DOHH2 (cell line): ENCODE measurements around the gene SV2C.
"Not testable (repeated sequence)": the region's sequence is repeated elsewhere in the genome, so short reads cannot be mapped to it uniquely, and the experiment has no call there.

Experiments used
- H3F3A ChIP-seq: fragments of 200-600 bp; sonication (generic), shearing (Covaris generic); 2 replicates; pipeline ENCODE4 v1.6.0; 2016; ENCODE audit warnings: antibody characterized with exemption, mild to moderate bottlenecking; ENCODE audit not compliant: control insufficient read depth, insufficient read depth
- H3K27ac ChIP-seq: fragments of 200-600 bp; sonication (generic); 2 replicates; pipeline ENCODE4 v1.5.1; 2014; ENCODE audit warnings: low read depth, mild to moderate bottlenecking, low read length, moderate library complexity
- H3K27me3 ChIP-seq: fragments of 200-600 bp; sonication (generic); 2 replicates; pipeline ENCODE4 v1.6.1; 2014; ENCODE audit warnings: mild to moderate bottlenecking, low read length, mixed read lengths; ENCODE audit not compliant: control insufficient read depth
- H3K36me3 ChIP-seq: fragments of 200-600 bp; sonication (generic); 2 replicates; pipeline ENCODE4 v1.6.1; 2014; ENCODE audit warnings: mild to moderate bottlenecking, low read length, moderate library complexity, mixed read lengths; ENCODE audit not compliant: control insufficient read depth
- H3K4me1 ChIP-seq: fragments of 200-600 bp; sonication (generic); 2 replicates; pipeline ENCODE4 v1.6.1; 2014; ENCODE audit warnings: mild to moderate bottlenecking, low read length, mixed read lengths; ENCODE audit not compliant: control insufficient read depth
- H3K4me2 ChIP-seq: fragments of 200-600 bp; sonication (generic); 2 replicates; pipeline ENCODE4 v1.6.0; 2014; ENCODE audit warnings: mild to moderate bottlenecking, low read length, moderate library complexity
- H3K4me3 ChIP-seq: fragments of 200-600 bp; sonication (generic); 2 replicates; pipeline ENCODE4 v1.5.1; 2014; ENCODE audit warnings: mild to moderate bottlenecking, low read length, mixed read lengths
- H3K79me2 ChIP-seq: fragments of 200-600 bp; sonication (generic); 2 replicates; pipeline ENCODE4 v1.6.1; 2014; ENCODE audit warnings: mild to moderate bottlenecking, low read length, mixed read lengths; ENCODE audit not compliant: control insufficient read depth
- H3K9me2 ChIP-seq: fragments of 200-600 bp; sonication (generic); replicated peaks from 2 replicates; pipeline ENCODE4 v1.6.1; 2014; ENCODE audit warnings: mild to moderate bottlenecking, low read length, mixed read lengths; ENCODE audit not compliant: control insufficient read depth
- H3K9me3 ChIP-seq: fragments of 200-600 bp; sonication (generic); 2 replicates; pipeline ENCODE4 v1.6.1; 2014; ENCODE audit warnings: antibody characterized with exemption, low read length, mixed read lengths; ENCODE audit not compliant: control insufficient read depth, insufficient read depth
- H4K20me1 ChIP-seq: fragments of 200-600 bp; sonication (generic); 2 replicates; pipeline ENCODE4 v1.6.0; 2014; ENCODE audit warnings: low read depth, mild to moderate bottlenecking, antibody characterized with exemption, low read length, moderate library complexity; ENCODE audit not compliant: control insufficient read depth, insufficient read depth
- CTCF ChIP-seq: fragments of 200-600 bp; sonication (generic); IDR thresholded peaks from one replicate; pipeline ENCODE4 v1.5.1; 2014; ENCODE audit warnings: antibody characterized with exemption, mild to moderate bottlenecking, low read depth, low read length; ENCODE audit not compliant: poor library complexity, severe bottlenecking
- EZH2phosphoT487 ChIP-seq: fragments of 200-600 bp; sonication (generic); IDR thresholded peaks from 2 replicates; pipeline ENCODE4 v1.6.1; 2017; ENCODE audit warnings: borderline replicate concordance, mild to moderate bottlenecking, antibody characterized with exemption, low read length, moderate library complexity, mixed read lengths

The SV2C gene

GRCh38 chr5:76234665-76235064, 151.5 kb downstream of the SV2C start:
- no peaks in the 10 kb centered on the region for H3K36me3 ChIP-seq
- H3K9me3 ChIP-seq = no peaks in the 10 kb centered on the region
- H3K9me2 ChIP-seq = no peaks in the 10 kb centered on the region
- H3K27ac ChIP-seq = no peak overlapping the region
- TF ChIP-seq CTCF (no peak), EZH2phosphoT487 (no peak)
- no peaks in the 10 kb centered on the region for H4K20me1 ChIP-seq
- H3K79me2 ChIP-seq = no peaks in the 10 kb centered on the region
- no peaks in the 10 kb centered on the region for H3K4me1 ChIP-seq
- peaks cover 7% of the 10 kb centered on the region; the same call in 1 of the 2 replicates for H3K27me3 ChIP-seq
- no peaks in the 10 kb centered on the region for H3F3A ChIP-seq
- H3K4me3 ChIP-seq = no peak overlapping the region
- H3K4me2 ChIP-seq = no peak overlapping the region

DNA sequence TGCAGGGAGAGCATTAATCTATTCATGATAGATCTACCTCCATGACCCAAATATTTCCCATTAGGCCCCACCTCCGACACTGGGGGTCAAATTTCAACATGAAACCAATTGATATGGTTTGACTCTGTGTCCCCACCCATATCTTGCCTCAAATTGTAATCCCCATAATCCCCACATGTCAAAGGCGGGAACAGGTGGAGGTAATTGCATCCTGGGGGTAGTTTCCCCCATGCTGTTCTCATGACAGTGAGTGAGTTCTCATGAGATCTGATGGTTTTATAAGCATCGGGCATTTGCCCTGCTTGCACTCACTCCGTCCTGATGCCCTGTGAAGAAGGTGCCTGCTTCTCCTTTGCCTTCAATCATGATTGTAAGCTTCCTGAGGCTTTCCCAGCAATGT, 153.5 kb downstream of the SV2C start:
- Histone ChIP-seq H3F3A (no peaks in the 10 kb centered on the region), H3K9me2 (no peaks in the 10 kb centered on the region), H3K36me3 (no peaks in the 10 kb centered on the region), H3K4me1 (no peaks in the 10 kb centered on the region), H3K4me3 (no peak overlapping the region), H4K20me1 (no peaks in the 10 kb centered on the region), H3K79me2 (no peaks in the 10 kb centered on the region), H3K27ac (no peak overlapping the region), H3K9me3 (no peaks in the 10 kb centered on the region), H3K27me3 (peaks cover 7% of the 10 kb centered on the region; the same call in 1 of the 2 replicates), H3K4me2 (no peak overlapping the region)
- TF ChIP-seq EZH2phosphoT487 (no peak), CTCF (no peak)

DNA sequence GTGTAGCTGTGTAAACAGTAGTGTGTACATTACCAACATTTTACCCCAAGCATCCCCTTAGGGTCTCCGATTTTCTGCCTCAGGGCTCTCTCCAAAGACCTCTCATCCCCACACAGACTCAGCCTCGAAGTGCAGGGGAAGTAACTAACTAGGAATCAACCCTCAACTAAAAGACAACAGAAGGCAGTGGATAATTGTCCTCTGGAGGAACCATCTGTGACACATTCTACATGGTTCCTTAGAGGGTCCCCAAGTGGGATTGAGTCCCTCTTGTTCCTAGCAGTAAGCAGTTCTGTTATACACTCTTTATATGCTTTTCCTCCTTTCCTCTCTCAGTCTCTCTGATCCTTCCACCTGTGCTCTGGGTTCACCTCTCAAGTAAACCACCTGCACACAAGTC, 157.2 kb downstream of the SV2C start:
- Histone ChIP-seq H3K4me3 (no peak overlapping the region), H3K4me2 (no peak overlapping the region), H3K27ac (no peak overlapping the region), H3K9me3 (no peaks in the 10 kb centered on the region), H3K79me2 (no peaks in the 10 kb centered on the region), H3K4me1 (no peaks in the 10 kb centered on the region), H3K9me2 (no peaks in the 10 kb centered on the region), H3K36me3 (no peaks in the 10 kb centered on the region), H4K20me1 (no peaks in the 10 kb centered on the region), H3K27me3 (peaks cover 7% of the 10 kb centered on the region; the same call in 1 of the 2 replicates), H3F3A (no peaks in the 10 kb centered on the region)
- TF ChIP-seq EZH2phosphoT487 (no peak), CTCF (no peak)

GRCh38 chr5:76242155-76242554, 159.0 kb downstream of the SV2C start:
- not testable (repeated sequence) for H3F3A ChIP-seq, H3K4me1 ChIP-seq, H4K20me1 ChIP-seq, H3K9me2 ChIP-seq, H3K4me2 ChIP-seq, H3K79me2 ChIP-seq, H3K36me3 ChIP-seq, H3K9me3 ChIP-seq, H3K27me3 ChIP-seq, H3K4me3 ChIP-seq, H3K27ac ChIP-seq
